Naive B cell (primary cell): ENCODE measurements around the gene NCK1. TPM values are rescaled to one million over a fixed set of nuclear protein-coding genes. Genes with fewer than 3 reads are reported as not detected.

Experiments
- ATAC-seq, 2 donors: fragments of 150-1000 bp; cut with Tn5 transposase; 2 replicates each; pipeline ENCODE4 v1.10.0; 2021; ENCODE audit warnings: low read depth in 2 of 2, mild to moderate bottlenecking in 2 of 2, moderate library complexity in 2 of 2
- DNase-seq: peaks from one replicate; pipeline ENCODE4 v3.0.0; 2022
- H3K27ac Mint-ChIP-seq, 6 donors: one replicate each; pipeline ENCODE4 v1.8.0; 2020 to 2022; ENCODE audit warnings: mild to moderate bottlenecking in 6 of 6, mixed read lengths in 6 of 6, moderate library complexity in 5 of 6, inconsistent platforms in 2 of 6
- H3K27me3 Mint-ChIP-seq, 3 donors: one replicate each; pipeline ENCODE4 v1.8.0; 2021 to 2022; ENCODE audit warnings: mixed read lengths in 3 of 3, mild to moderate bottlenecking in 1 of 3
- H3K36me3 Mint-ChIP-seq, 2 donors: one replicate each; pipeline ENCODE4 v1.8.0; 2020 to 2022; ENCODE audit warnings: mixed read lengths in 2 of 2, inconsistent platforms in 1 of 2, mild to moderate bottlenecking in 1 of 2
- H3K4me1 Mint-ChIP-seq, 3 donors: one replicate each; pipeline ENCODE4 v1.8.0; 2020 to 2022; ENCODE audit warnings: mixed read lengths in 3 of 3, inconsistent platforms in 1 of 3, mild to moderate bottlenecking in 1 of 3, moderate library complexity in 1 of 3
- H3K4me3 Mint-ChIP-seq, 8 donors: one replicate each; pipeline ENCODE4 v1.8.0; 2020 to 2022; ENCODE audit warnings: mild to moderate bottlenecking in 8 of 8, mixed read lengths in 8 of 8, moderate library complexity in 8 of 8, inconsistent platforms in 2 of 8
- H3K9me3 Mint-ChIP-seq, 7 donors: one replicate each; pipeline ENCODE4 v1.8.0; 2020 to 2022; ENCODE audit warnings: mixed read lengths in 7 of 7, mild to moderate bottlenecking in 5 of 7, inconsistent platforms in 2 of 7, moderate library complexity in 1 of 7
- polyA plus RNA-seq, 6 donors: library from polyadenylated mRNA; unstranded; fragments of 300-500 nt; fragmentation: Illumina TruSeq; gene quantifications; one replicate each; pipeline ENCODE4 v1.2.3, GENCODE V29; 2021; ENCODE audit warnings: low read depth in 6 of 6

Gene NCK1
- polyA plus RNA-seq: 10 to 100 TPM; 40.2 to 48.7 (median 42.6) TPM

DNA sequence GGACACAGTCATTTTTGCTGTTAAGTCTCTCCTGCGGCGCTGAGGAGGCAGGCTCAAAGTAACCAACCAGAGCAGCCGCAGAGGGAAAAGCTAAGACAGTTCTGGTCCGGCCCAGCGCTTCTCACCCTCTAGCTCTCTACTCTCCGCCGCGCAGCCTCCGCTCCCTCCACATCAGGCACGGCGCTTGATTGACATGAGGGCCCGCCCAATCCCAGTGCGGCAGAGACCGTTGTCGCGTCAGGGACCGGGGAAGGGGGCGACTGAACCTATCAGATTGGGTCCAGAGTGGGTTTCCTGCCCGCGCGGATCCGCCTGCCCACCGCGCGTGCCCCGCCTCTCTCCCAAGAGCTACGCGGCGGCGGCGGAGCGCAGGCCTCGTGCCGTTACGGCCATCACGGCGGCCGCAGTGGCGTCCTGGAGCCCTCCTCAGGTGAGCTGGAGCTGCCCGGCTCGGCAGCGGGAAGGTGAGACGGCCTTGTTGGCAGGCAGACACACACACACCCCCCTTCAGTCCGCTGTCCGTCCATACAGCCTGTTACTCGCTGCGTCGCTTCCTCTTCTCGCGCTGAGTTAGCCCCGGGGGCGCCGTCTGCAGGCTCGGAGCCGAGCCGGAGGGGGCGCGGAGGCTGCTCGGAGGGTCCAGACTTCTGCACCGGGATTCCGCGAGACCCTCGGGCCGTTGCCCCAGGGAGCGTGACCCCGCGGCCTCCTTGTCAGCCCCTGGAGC lies at the start of gene NCK1:
Gene NCK1, plus strand, starts transcription at position 319 of the 727 bp plus-strand sequence. CDS start 65,794 bp downstream, outside the sequence.
- H3K27ac Mint-ChIP-seq: peak within 1 kb of the TSS; percentile 87 to 98 (median 96)
- peaks cover 16 to 49% (median 39%) of the 10 kb centered on the region in 3 donors for H3K4me1 Mint-ChIP-seq

DNA sequence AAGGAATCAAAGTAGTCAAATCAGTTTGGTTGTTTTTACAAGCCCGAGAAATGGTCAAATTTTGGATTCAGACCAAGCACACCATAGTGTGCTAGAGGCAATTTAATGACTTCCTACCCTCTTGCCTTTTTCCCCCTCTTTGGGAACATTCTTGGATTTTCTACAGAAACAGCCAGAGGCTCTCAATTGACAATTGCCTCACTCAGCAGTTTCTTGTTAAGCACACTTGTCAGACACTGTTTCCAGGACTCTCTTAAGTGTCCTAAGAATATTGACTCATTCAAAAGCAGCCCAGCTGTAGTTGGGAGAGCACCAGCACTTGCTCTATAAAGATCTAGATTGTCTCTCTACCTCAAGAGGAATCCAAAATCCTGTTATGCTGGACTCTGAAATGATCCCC lies 44.6 kb upstream of the NCK1 start:
- no peak for DNase-seq
- H3K36me3 Mint-ChIP-seq: peaks cover under 1 to 3% of the 10 kb centered on the region in 2 donors
- H3K27ac Mint-ChIP-seq: no peak overlapping the region
- no peak for ATAC-seq
- peaks cover 0 to 6% (median 5%) of the 10 kb centered on the region in 7 donors for H3K9me3 Mint-ChIP-seq
- peaks cover 15 to 23% (median 19%) of the 10 kb centered on the region in 3 donors for H3K4me1 Mint-ChIP-seq
- peaks cover 39 to 49% (median 48%) of the 10 kb centered on the region in 3 donors for H3K27me3 Mint-ChIP-seq
- H3K4me3 Mint-ChIP-seq: peak overlapping the region in 6 of 8 donors; percentile 11 to 90 (median 83)

More for the DNA sequence above, at the start of gene NCK1:
- peak; percentile 90 to 91 for ATAC-seq
- DNase-seq: peak; percentile 99
- Mint-ChIP-seq H3K27me3 (no peaks in the 10 kb centered on the region), H3K36me3 (peaks cover 5 to 6% of the 10 kb centered on the region in 2 donors), H3K9me3 (peaks cover 0 to 5% (median 2%) of the 10 kb centered on the region in 7 donors), H3K4me3 (peak within 1 kb of the TSS; percentile 95 to 99 (median 97))

DNA sequence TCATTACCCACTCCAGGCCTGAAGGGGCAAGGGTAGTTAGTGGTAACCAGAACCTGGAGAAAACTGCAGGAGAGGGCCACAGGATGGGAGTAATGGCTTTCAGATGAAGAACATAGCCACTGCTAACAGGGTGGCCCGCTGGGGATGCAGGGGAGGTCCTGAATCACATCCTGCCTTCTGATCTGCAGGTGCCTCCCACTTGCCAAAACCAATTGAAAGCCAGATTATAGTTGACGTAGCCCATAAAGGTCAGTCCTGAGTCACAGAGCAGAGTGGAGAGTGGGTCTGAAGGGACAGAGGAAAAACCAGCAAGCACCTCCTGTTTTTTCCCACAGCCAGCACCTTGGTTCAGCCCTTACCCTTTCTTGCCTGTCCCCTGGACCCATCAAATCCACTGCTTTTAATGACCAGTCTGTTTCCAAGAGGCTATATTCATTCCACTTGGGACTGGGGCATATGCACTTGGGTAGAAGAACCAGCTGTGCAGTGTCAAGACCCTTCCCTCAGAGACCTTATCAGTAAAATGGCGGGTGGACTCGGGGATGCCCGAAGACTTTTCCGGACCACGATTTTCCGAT lies 43.7 kb upstream of the NCK1 start:
- peak overlapping the region; percentile 82 to 93 (median 88) for H3K4me3 Mint-ChIP-seq
- no peak overlapping the region for H3K27ac Mint-ChIP-seq
- H3K9me3 Mint-ChIP-seq: peaks cover 2 to 14% (median 11%) of the 10 kb centered on the region in 7 donors
- peaks cover 47 to 57% (median 56%) of the 10 kb centered on the region in 3 donors for H3K27me3 Mint-ChIP-seq
- ATAC-seq: no peak
- H3K4me1 Mint-ChIP-seq: peaks cover 15 to 23% (median 19%) of the 10 kb centered on the region in 3 donors
- peaks cover 6 to 9% of the 10 kb centered on the region in 2 donors for H3K36me3 Mint-ChIP-seq
- peak; percentile 2 for DNase-seq

- ATAC-seq: peak; percentile 70 to 74
- peaks cover 15 to 23% (median 19%) of the 10 kb centered on the region in 3 donors for H3K4me1 Mint-ChIP-seq
- H3K9me3 Mint-ChIP-seq: peaks cover 3 to 18% (median 13%) of the 10 kb centered on the region in 7 donors
- DNase-seq: peak; percentile 17
- H3K27me3 Mint-ChIP-seq: peaks cover 48 to 60% (median 60%) of the 10 kb centered on the region in 3 donors
- peaks cover 6 to 9% of the 10 kb centered on the region in 2 donors for H3K36me3 Mint-ChIP-seq
- H3K27ac Mint-ChIP-seq: peak within 1 kb of the TSS in 2 of 6 donors; percentile 11 to 35
- peak within 1 kb of the TSS; percentile 82 to 95 (median 90) for H3K4me3 Mint-ChIP-seq
Measured at GRCh38 chr3:136818769-136819391, 43.1 kb upstream of the NCK1 start, which contains the start of gene SLC35G2. SLC35G2 (plus strand) TSS chr3:136819126; CDS start chr3:136854461, 35,335 bp downstream.

DNA sequence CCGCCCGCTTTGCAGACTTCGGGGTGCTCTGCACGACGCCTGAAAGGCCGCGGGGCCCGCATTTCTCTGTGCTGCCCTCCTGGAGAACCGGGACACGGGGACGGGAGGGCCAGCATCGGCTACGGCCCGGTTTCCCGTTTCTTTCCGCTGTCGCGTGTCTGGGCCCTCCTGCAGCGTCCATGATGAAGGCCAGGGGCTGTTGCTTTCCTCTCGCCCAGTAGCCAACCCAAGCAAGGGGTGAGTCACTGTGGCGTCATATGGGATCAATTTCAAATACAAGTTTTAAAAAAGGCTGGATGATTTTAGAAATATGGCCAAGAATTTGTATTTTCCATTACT lies 42.6 kb upstream of the NCK1 start:
- Mint-ChIP-seq H3K36me3 (peaks cover 6 to 14% of the 10 kb centered on the region in 2 donors), H3K27me3 (peaks cover 48 to 65% (median 65%) of the 10 kb centered on the region in 3 donors), H3K9me3 (peaks cover 5 to 22% (median 18%) of the 10 kb centered on the region in 7 donors), H3K4me3 (peak overlapping the region; percentile 82 to 95 (median 90)), H3K27ac (no peak overlapping the region), H3K4me1 (peaks cover 15 to 23% (median 19%) of the 10 kb centered on the region in 3 donors)
- DNase-seq (no peak), ATAC-seq (peak; percentile 18 to 29)

GRCh38 chr3:136819731-136820679 lies 42.0 kb upstream of the NCK1 start:
- Mint-ChIP-seq H3K27me3 (peaks cover 48 to 71% (median 70%) of the 10 kb centered on the region in 3 donors), H3K27ac (peak overlapping the region in 2 of 6 donors; percentile 11 to 35), H3K4me3 (peak overlapping the region; percentile 82 to 95 (median 90)), H3K36me3 (peaks cover 6 to 17% of the 10 kb centered on the region in 2 donors), H3K4me1 (peaks cover 15 to 23% (median 19%) of the 10 kb centered on the region in 3 donors), H3K9me3 (peaks cover 5 to 29% (median 22%) of the 10 kb centered on the region in 7 donors)
- ATAC-seq: peak; percentile 54 to 56
- DNase-seq: peak; percentile 7

- Mint-ChIP-seq H3K36me3 (peaks cover 0 to 25% of the 10 kb centered on the region in 2 donors), H3K4me3 (no peak overlapping the region), H3K27ac (no peak overlapping the region), H3K27me3 (peaks cover 29 to 45% (median 33%) of the 10 kb centered on the region in 3 donors), H3K9me3 (peaks cover 3 to 23% (median 7%) of the 10 kb centered on the region in 7 donors), H3K4me1 (no peaks in the 10 kb centered on the region)
- no peak for ATAC-seq
- no peak for DNase-seq
Measured at GRCh38 chr3:136831461-136831860, 30.5 kb upstream of the NCK1 start.

DNA sequence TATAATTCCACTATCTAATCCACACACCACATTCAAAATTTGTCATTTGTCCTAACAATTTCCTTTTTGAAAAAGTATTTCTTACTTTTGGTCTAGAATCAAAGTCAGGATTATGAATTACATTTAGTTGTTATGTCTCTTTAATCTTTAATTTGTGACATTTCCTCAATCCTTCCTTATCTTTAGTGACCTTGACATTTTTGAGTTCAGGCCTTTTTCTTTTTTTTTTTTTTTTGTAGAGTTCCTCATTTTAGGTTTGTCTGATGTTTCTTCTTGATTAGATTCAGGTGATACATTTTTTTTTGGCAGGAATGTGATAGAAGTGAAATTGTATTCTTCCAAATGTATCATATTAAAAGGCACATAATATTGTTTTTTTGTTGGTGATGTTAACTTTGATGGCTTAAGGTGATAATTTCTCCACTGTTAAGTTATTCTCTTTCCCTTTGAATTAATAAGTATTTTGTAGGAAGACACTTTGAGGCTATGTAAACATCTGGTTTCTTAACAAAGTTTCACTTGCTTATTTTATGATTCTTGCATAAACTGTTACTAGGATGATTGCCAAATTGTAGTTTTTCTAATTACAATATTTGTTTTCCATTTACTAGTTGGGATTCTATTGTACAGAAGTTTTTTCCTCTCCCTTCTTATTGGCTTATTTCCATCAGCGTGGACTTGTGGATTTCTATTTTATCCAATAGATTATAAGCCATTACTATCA lies 26.8 kb upstream of the NCK1 start:
- no peak overlapping the region for H3K27ac Mint-ChIP-seq
- no peaks in the 10 kb centered on the region for H3K4me1 Mint-ChIP-seq
- H3K36me3 Mint-ChIP-seq: peaks cover 0 to 9% of the 10 kb centered on the region in 2 donors
- DNase-seq (no peak), ATAC-seq (no peak)
- H3K9me3 Mint-ChIP-seq: peaks cover 0 to 5% (median 2%) of the 10 kb centered on the region in 7 donors
- peaks cover 9 to 18% (median 16%) of the 10 kb centered on the region in 3 donors for H3K27me3 Mint-ChIP-seq
- no peak overlapping the region for H3K4me3 Mint-ChIP-seq

DNA sequence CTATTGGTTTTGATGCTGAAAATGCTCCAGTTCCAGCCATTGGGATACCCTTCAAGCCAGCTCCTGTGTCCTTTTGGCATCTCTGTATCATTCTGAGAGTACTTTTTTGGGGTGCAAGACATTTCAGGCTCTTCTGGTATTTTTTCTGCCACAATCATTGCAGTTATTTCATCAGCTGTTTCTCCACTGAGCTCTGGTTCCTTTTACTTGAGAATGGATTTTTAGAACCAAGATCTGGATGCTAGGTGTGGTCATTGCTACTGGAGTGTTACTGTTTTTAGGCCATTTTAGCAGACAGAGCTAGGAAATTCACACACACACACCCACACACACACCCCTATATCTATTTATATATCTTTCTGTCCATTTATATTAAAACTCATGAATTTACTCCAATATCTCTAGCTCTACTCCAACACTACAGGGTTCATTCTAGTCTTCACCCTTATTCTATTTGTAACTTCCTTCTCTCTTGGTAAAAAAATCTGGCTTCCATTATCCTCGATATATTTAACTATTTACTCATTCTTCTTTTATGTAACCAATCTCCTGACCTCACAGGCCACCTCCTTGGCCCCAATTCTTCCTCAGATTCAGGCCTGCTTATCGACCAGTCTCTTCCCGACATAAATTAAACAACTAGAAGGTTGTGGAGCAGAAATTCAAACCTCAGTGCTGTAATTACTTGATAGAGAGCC lies 26.0 kb upstream of the NCK1 start:
- Mint-ChIP-seq H3K4me1 (no peaks in the 10 kb centered on the region), H3K36me3 (peaks cover 0 to 9% of the 10 kb centered on the region in 2 donors), H3K27ac (peak overlapping the region in 3 of 6 donors; percentile 15 to 40 (median 19)), H3K27me3 (peaks cover 9 to 13% (median 9%) of the 10 kb centered on the region in 3 donors), H3K9me3 (peaks cover 0 to 3% (median 0%) of the 10 kb centered on the region in 7 donors), H3K4me3 (no peak overlapping the region)
- no peak for ATAC-seq
- DNase-seq: no peak

DNA sequence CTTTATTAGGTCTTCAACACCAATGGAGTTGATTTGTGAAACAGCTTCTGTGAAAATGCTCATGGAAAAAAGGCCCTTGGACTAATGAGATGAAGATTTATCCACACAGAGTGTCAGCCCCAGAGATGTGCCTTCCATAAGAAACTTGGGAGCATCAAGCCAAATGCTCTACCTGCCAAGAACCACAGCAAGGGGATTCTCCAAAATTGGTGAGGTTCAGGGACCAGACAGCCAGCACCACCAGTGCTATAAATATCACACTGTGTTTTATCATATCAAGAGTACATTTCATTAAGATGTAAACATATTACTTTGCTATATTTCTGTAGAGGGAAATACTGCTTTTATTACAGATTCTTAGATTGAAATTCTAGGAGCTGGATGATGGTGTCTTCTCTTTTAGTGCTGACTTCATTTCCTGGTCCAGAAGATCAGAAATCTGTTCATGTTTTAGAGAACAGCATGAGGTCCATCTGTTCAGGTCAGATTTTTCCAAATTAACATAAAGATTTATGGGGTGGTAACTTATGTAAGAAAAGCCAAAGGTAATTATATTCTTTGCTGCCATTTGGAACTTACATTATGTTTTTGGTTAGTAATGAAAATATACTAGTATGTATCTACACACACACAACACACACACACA lies 25.4 kb upstream of the NCK1 start:
- H3K9me3 Mint-ChIP-seq: peaks cover 0 to 3% (median 0%) of the 10 kb centered on the region in 7 donors
- H3K4me1 Mint-ChIP-seq: no peaks in the 10 kb centered on the region
- no peak overlapping the region for H3K4me3 Mint-ChIP-seq
- ATAC-seq: no peak
- peaks cover 0 to 9% of the 10 kb centered on the region in 2 donors for H3K36me3 Mint-ChIP-seq
- peak overlapping the region in 1 of 6 donors; percentile 15 for H3K27ac Mint-ChIP-seq
- no peak for DNase-seq
- peaks cover 2 to 13% (median 9%) of the 10 kb centered on the region in 3 donors for H3K27me3 Mint-ChIP-seq
